Body of pancreas (tissue), 4 donors: ENCODE results near the gene PFKFB3. TPM values are rescaled to one million over a fixed set of nuclear protein-coding genes. Genes with fewer than 3 reads are reported as not detected.
A peak's percentile ranks its signal among the peaks of the same experiment; 100 is the strongest.
"Not testable (repeated sequence)": the region's sequence is repeated elsewhere in the genome, so short reads cannot be mapped to it uniquely, and the experiment has no call there.

Experiments
- ATAC-seq: fragments of 150-250 bp; one replicate; pipeline ENCODE4 v1.9.1; 2016
- DNase-seq, 4 donors: peaks; one replicate each; pipeline ENCODE4 v3.0.0-alpha.2; 2019
- H3K27ac ChIP-seq, 4 donors: fragments of 200-600 bp; sonication (generic); 1 replicate in 3 of 4; 2 replicates in 1 of 4; pipeline versions ENCODE4 v1.5.1 to v1.6.1; 2016 to 2019; ENCODE audit warnings: mild to moderate bottlenecking in 1 of 4, mixed read lengths in 1 of 4, moderate library complexity in 1 of 4
- H3K27me3 ChIP-seq, 2 donors: fragments of 200-600 bp; sonication (generic); one replicate each; pipeline ENCODE4 v1.6.0; 2016; ENCODE audit warnings: mild to moderate bottlenecking in 1 of 2
- H3K36me3 ChIP-seq, 2 donors: fragments of 200-600 bp; sonication (generic); replicated peaks in 1 of 2; 2 replicates each; pipeline ENCODE4 v1.5.1; 2016; ENCODE audit warnings: low read depth in 2 of 2; ENCODE audit not compliant: insufficient read depth in 1 of 2
- H3K4me1 ChIP-seq: fragments of 200-600 bp; sonication (generic); one replicate; pipeline ENCODE4 v1.6.0; 2016
- H3K4me3 ChIP-seq, 2 donors: fragments of 200-600 bp; sonication (generic); 1 replicate in 1 of 2; 2 replicates in 1 of 2; pipeline ENCODE4 v1.5.1; 2016 to 2019
- H3K9me3 ChIP-seq, 3 donors: fragments of 200-600 bp; sonication (generic); 1 replicate in 2 of 3; 2 replicates in 1 of 3; pipeline ENCODE4 v1.5.1; 2016
- CTCF ChIP-seq, 7 experiments: fragments of 450-650 bp in 4 of 7; fragments of 200-600 bp in 3 of 7; sonication (generic) in 3 of 7; IDR thresholded peaks; one replicate each; pipeline ENCODE4 v1.5.1; 2016 to 2019; ENCODE audit warnings: antibody characterized with exemption in 7 of 7
- POLR2A ChIP-seq, 3 donors: fragments of 450-650 bp; IDR thresholded peaks; one replicate each; pipeline ENCODE4 v1.6.1; 2016; ENCODE audit warnings: antibody characterized with exemption in 3 of 3, mild to moderate bottlenecking in 2 of 3
- WGBS, 2 donors: methylation state at CpG; one replicate each; pipeline ENCODE4 v1.1.5; 2017; 5-methylcytosine and 5-hydroxymethylcytosine counted together
- intact Hi-C: fragments of 100-400 bp; cut with DNase I; formaldehyde crosslinking; loops from one replicate; pipeline ENCODE4 v1.15.1; 2023
- total RNA-seq, 2 donors: library from RNA; depleted of rRNA; stranded (reverse); fragments of >200 nt; gene quantifications; one replicate each; pipeline ENCODE4 v1.1.0, GENCODE V29; 2016

Gene PFKFB3
- total RNA-seq, 2 donors from 2014 or later = 26.5 to 137 TPM

GRCh38 chr10:6283655-6284054, 80.9 kb downstream of the PFKFB3 start:
- DNase-seq = no peak
- no peaks in the 10 kb centered on the region for H3K9me3 ChIP-seq
- H3K27me3 ChIP-seq = no peaks in the 10 kb centered on the region
- intact Hi-C loops = no loop called here
- ATAC-seq = no peak
- no peaks in the 10 kb centered on the region for H3K36me3 ChIP-seq
- H3K27ac ChIP-seq = no peak overlapping the region
- no peak for TF ChIP-seq POLR2A (IDR thresholded peaks at IDR 0.05)
- TF ChIP-seq CTCF (IDR thresholded peaks at IDR 0.05) = no peak
- WGBS, 2 donors = 92 to 93% methylated on average over 8 of the region's 8 CpGs
- peaks cover 15% of the 10 kb centered on the region for H3K4me1 ChIP-seq
- H3K4me3 ChIP-seq = no peak overlapping the region

GRCh38 chr10:6290621-6291020, 87.9 kb downstream of the PFKFB3 start:
- H3K9me3 ChIP-seq, H3K4me3 ChIP-seq, H3K27me3 ChIP-seq, H3K4me1 ChIP-seq, ATAC-seq, H3K36me3 ChIP-seq, intact Hi-C loops, DNase-seq: not testable (repeated sequence)
- peak overlapping the region in 2 of 4 donors; percentile 18 to 26 for H3K27ac ChIP-seq
- 74 to 82% methylated on average over 3 of the region's 3 CpGs for WGBS, 2 donors

GRCh38 chr10:6292741-6293151, 90.0 kb downstream of the PFKFB3 start:
- H3K4me3 ChIP-seq = no peak overlapping the region
- no peak overlapping the region for H3K27ac ChIP-seq
- peaks cover 8% of the 10 kb centered on the region for H3K4me1 ChIP-seq
- ATAC-seq (no peak), DNase-seq (no peak)
- no peaks in the 10 kb centered on the region for H3K9me3 ChIP-seq
- intact Hi-C loops = no loop called here
- H3K36me3 ChIP-seq = no peaks in the 10 kb centered on the region
- no peak for TF ChIP-seq CTCF (IDR thresholded peaks at IDR 0.05)
- 71 to 89% methylated on average over 7 of the region's 7 CpGs for WGBS, 2 donors
- H3K27me3 ChIP-seq = no peaks in the 10 kb centered on the region

- intact Hi-C loops, DNase-seq, H3K9me3 ChIP-seq, H3K36me3 ChIP-seq, H3K27me3 ChIP-seq, H3K4me3 ChIP-seq, ATAC-seq: not testable (repeated sequence)
- Histone ChIP-seq H3K4me1 (peaks cover 24% of the 10 kb centered on the region), H3K27ac (peak overlapping the region in 2 of 4 donors; percentile 29 to 33)
- WGBS, 2 donors = 87 to 92% methylated on average over 4 of the region's 4 CpGs
Observed at GRCh38 chr10:6296425-6296824, 93.7 kb downstream of the PFKFB3 start.

- ATAC-seq (peak; percentile 28), DNase-seq (no peak)
- Histone ChIP-seq H3K9me3 (no peaks in the 10 kb centered on the region), H3K27me3 (no peaks in the 10 kb centered on the region), H3K27ac (peak overlapping the region in 2 of 4 donors; percentile 29 to 33), H3K36me3 (no peaks in the 10 kb centered on the region), H3K4me3 (no peak overlapping the region), H3K4me1 (peaks cover 28% of the 10 kb centered on the region)
- WGBS, 2 donors = 61 to 67% methylated on average over 3 of the region's 3 CpGs
- intact Hi-C loops = no loop called here
- TF ChIP-seq POLR2A (IDR thresholded peaks at IDR 0.05) (no peak), CTCF (IDR thresholded peaks at IDR 0.05) (no peak)
Observed at GRCh38 chr10:6296828-6297251, 94.1 kb downstream of the PFKFB3 start.

GRCh38 chr10:6297522-6297921, 94.8 kb downstream of the PFKFB3 start:
- Histone ChIP-seq H3K27ac (peak overlapping the region in 2 of 4 donors; percentile 29 to 33), H3K27me3 (no peaks in the 10 kb centered on the region), H3K4me3 (no peak overlapping the region), H3K36me3 (no peaks in the 10 kb centered on the region), H3K9me3 (no peaks in the 10 kb centered on the region), H3K4me1 (peaks cover 31% of the 10 kb centered on the region)
- intact Hi-C loops = no loop called here
- TF ChIP-seq POLR2A (IDR thresholded peaks at IDR 0.05) (no peak), CTCF (IDR thresholded peaks at IDR 0.05) (no peak)
- ATAC-seq = no peak
- 74 to 77% methylated on average over 7 of the region's 7 CpGs for WGBS, 2 donors
- DNase-seq = no peak
